ENCODE measurements around the gene GPD1L.

The GPD1L gene

DNA sequence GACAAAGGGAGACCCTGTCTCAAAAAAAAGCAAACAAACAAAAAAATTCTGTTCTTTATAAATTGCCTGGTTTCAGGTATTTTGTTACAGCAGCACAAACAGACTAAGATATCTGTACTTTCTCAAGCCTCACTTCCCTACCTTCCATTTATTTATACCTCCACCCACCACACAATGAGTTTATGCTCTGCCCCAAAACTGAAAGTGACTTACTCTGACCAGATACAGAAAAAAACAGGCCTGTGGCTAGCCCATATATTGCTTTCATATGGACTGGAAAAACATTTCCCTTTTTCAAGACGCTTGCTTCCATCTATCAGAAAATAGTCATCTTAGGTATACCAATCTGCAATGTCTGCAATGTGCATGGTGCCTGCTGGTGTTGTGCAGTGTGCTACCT, 8.7 kb upstream of the GPD1L start:
- H3K9ac ChIP-seq (ENCODE audit: low read depth, low read length, poor library complexity) = no peak overlapping the region
- peaks cover 6 to 7% of the 10 kb centered on the region in 2 donors for H3K9me3 ChIP-seq (replicated peaks in 1 of 2; ENCODE audit: control insufficient read depth in 2 of 2, insufficient read depth in 1 of 2, low read depth in 1 of 2, low read length in 2 of 2)
- no peak overlapping the region for H2AK5ac ChIP-seq (ENCODE audit: low read depth, low read length)
- no peak overlapping the region for H3K23ac ChIP-seq (ENCODE audit: low read depth, low read length, poor library complexity)
- H3K4me3 ChIP-seq (ENCODE audit: low read length in 2 of 2) = no peak overlapping the region
- no peaks in the 10 kb centered on the region for H3K4me1 ChIP-seq (ENCODE audit: control insufficient read depth in 2 of 2, insufficient read depth in 1 of 2, low read depth in 1 of 2, low read length in 2 of 2)
- H3K4me2 ChIP-seq (ENCODE audit: insufficient read depth, low read length, poor library complexity, severe bottlenecking) = no peak overlapping the region
- no peaks in the 10 kb centered on the region for H3K27me3 ChIP-seq (ENCODE audit: control insufficient read depth in 3 of 3, insufficient read depth in 3 of 3, low read depth in 1 of 3, low read length in 3 of 3)
- no peaks in the 10 kb centered on the region for H3K79me1 ChIP-seq (ENCODE audit: low read depth, low read length)
- no peak overlapping the region for H2BK12ac ChIP-seq (ENCODE audit: low read length)
- H3K27ac ChIP-seq (replicated peaks; ENCODE audit: low read length) = no peak overlapping the region
- no peak overlapping the region for H2AFZ ChIP-seq (ENCODE audit: low read length)
- H2BK15ac ChIP-seq (ENCODE audit: low read length) = no peak overlapping the region
- no peak overlapping the region for H3K18ac ChIP-seq (ENCODE audit: low read length)
- no peak overlapping the region for H4K91ac ChIP-seq (ENCODE audit: low read depth, low read length, poor library complexity)
- WGBS, 2 donors (ENCODE audit: extremely low coverage in 2 of 2, insufficient read length in 2 of 2, insufficient replicate concordance in 1 of 2) = no CpG with 5 or more reads among the region's 1 CpG
- no peak overlapping the region for H3K4ac ChIP-seq (ENCODE audit: low read length)
- H3K14ac ChIP-seq (ENCODE audit: low read length) = no peak overlapping the region
- H4K8ac ChIP-seq (ENCODE audit: low read depth, low read length) = no peak overlapping the region
- DNase-seq (ENCODE audit: low spot score) = no peak
- H3K36me3 ChIP-seq (replicated peaks in 1 of 2; ENCODE audit: control insufficient read depth in 2 of 2, insufficient read depth in 2 of 2, low read length in 2 of 2) = no peaks in the 10 kb centered on the region
- no peak overlapping the region for H2BK5ac ChIP-seq (ENCODE audit: low read length)
- no peak overlapping the region for H2BK120ac ChIP-seq (ENCODE audit: low read depth, low read length)

DNA sequence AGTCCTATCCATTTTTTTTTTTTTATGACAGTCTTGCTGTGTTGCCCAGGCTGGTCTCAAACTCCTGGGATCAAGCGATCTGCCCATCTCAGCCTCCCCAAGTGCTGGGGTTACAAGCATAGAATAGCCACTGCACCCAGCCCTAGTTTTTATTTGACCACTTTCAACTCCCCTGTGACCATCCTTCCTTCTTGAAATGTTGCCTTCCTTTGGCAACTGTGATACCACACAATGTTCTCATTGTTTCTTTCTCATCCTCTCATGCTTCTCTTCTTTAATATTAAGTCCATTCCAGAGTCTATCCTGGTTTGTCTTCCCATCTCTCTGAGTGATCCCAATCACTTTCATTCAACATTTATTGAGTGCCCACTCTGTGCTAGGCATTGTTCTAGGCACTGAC, 7.9 kb upstream of the GPD1L start:
- WGBS, 2 donors (ENCODE audit: extremely low coverage in 2 of 2, insufficient read length in 2 of 2, insufficient replicate concordance in 1 of 2) = no CpG with 5 or more reads among the region's 1 CpG
- H3K14ac ChIP-seq (ENCODE audit: low read length) = no peak overlapping the region
- no peaks in the 10 kb centered on the region for H3K4me1 ChIP-seq (ENCODE audit: control insufficient read depth in 2 of 2, insufficient read depth in 1 of 2, low read depth in 1 of 2, low read length in 2 of 2)
- no peak overlapping the region for H3K18ac ChIP-seq (ENCODE audit: low read length)
- no peak overlapping the region for H2AK5ac ChIP-seq (ENCODE audit: low read depth, low read length)
- no peaks in the 10 kb centered on the region for H3K36me3 ChIP-seq (replicated peaks in 1 of 2; ENCODE audit: control insufficient read depth in 2 of 2, insufficient read depth in 2 of 2, low read length in 2 of 2)
- no peak overlapping the region for H4K8ac ChIP-seq (ENCODE audit: low read depth, low read length)
- H2BK15ac ChIP-seq (ENCODE audit: low read length) = no peak overlapping the region
- no peak overlapping the region for H3K23ac ChIP-seq (ENCODE audit: low read depth, low read length, poor library complexity)
- no peaks in the 10 kb centered on the region for H3K79me1 ChIP-seq (ENCODE audit: low read depth, low read length)
- no peak overlapping the region for H3K9ac ChIP-seq (ENCODE audit: low read depth, low read length, poor library complexity)
- H2BK12ac ChIP-seq (ENCODE audit: low read length) = no peak overlapping the region
- H3K9me3 ChIP-seq (replicated peaks in 1 of 2; ENCODE audit: control insufficient read depth in 2 of 2, insufficient read depth in 1 of 2, low read depth in 1 of 2, low read length in 2 of 2) = peaks cover 6 to 7% of the 10 kb centered on the region in 2 donors
- H4K91ac ChIP-seq (ENCODE audit: low read depth, low read length, poor library complexity) = no peak overlapping the region
- no peak overlapping the region for H2BK120ac ChIP-seq (ENCODE audit: low read depth, low read length)
- H3K4me3 ChIP-seq (ENCODE audit: low read length in 2 of 2) = no peak overlapping the region
- H2BK5ac ChIP-seq (ENCODE audit: low read length) = no peak overlapping the region
- no peak overlapping the region for H3K27ac ChIP-seq (replicated peaks; ENCODE audit: low read length)
- DNase-seq (ENCODE audit: low spot score) = no peak
- no peak overlapping the region for H2AFZ ChIP-seq (ENCODE audit: low read length)
- no peak overlapping the region for H3K4ac ChIP-seq (ENCODE audit: low read length)
- H3K4me2 ChIP-seq (ENCODE audit: insufficient read depth, low read length, poor library complexity, severe bottlenecking) = no peak overlapping the region
- no peaks in the 10 kb centered on the region for H3K27me3 ChIP-seq (ENCODE audit: control insufficient read depth in 3 of 3, insufficient read depth in 3 of 3, low read depth in 1 of 3, low read length in 3 of 3)

DNA sequence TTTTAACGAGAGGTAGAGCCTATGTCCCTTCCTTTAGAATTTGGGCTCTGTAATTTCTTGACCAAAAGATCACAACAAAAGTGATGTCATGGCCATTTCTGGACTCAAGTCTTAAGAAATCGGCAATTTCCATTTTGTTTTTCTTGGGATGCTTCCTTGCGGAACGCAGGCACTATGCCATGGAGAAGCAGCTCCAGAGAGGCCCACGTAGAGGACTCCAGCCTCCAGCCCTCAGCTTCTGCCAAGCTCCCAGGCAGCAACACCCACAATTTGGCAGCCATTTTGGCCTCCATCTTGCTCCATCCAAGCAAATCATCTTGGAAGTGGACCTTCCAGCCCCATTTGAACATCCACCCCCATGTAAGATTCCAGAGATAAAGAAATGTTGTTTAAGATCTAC, 6.0 kb upstream of the GPD1L start:
- Histone ChIP-seq H3K23ac (ENCODE audit: low read depth, low read length, poor library complexity) (no peak overlapping the region), H4K91ac (ENCODE audit: low read depth, low read length, poor library complexity) (no peak overlapping the region), H2BK12ac (ENCODE audit: low read length) (no peak overlapping the region), H2AFZ (ENCODE audit: low read length) (no peak overlapping the region), H4K8ac (ENCODE audit: low read depth, low read length) (no peak overlapping the region), H2BK15ac (ENCODE audit: low read length) (no peak overlapping the region), H2BK5ac (ENCODE audit: low read length) (no peak overlapping the region), H3K36me3 (replicated peaks in 1 of 2; ENCODE audit: control insufficient read depth in 2 of 2, insufficient read depth in 2 of 2, low read length in 2 of 2) (no peaks in the 10 kb centered on the region), H2BK120ac (ENCODE audit: low read depth, low read length) (no peak overlapping the region), H3K14ac (ENCODE audit: low read length) (no peak overlapping the region), H3K79me1 (ENCODE audit: low read depth, low read length) (no peaks in the 10 kb centered on the region), H3K4me2 (ENCODE audit: insufficient read depth, low read length, poor library complexity, severe bottlenecking) (no peak overlapping the region), H3K9me3 (replicated peaks in 1 of 2; ENCODE audit: control insufficient read depth in 2 of 2, insufficient read depth in 1 of 2, low read depth in 1 of 2, low read length in 2 of 2) (peaks cover 6 to 7% of the 10 kb centered on the region in 2 donors), H3K27ac (replicated peaks; ENCODE audit: low read length) (no peak overlapping the region), H3K4ac (ENCODE audit: low read length) (no peak overlapping the region), H3K4me1 (ENCODE audit: control insufficient read depth in 2 of 2, insufficient read depth in 1 of 2, low read depth in 1 of 2, low read length in 2 of 2) (no peaks in the 10 kb centered on the region), H3K27me3 (ENCODE audit: control insufficient read depth in 3 of 3, insufficient read depth in 3 of 3, low read depth in 1 of 3, low read length in 3 of 3) (no peaks in the 10 kb centered on the region), H3K4me3 (ENCODE audit: low read length in 2 of 2) (no peak overlapping the region), H2AK5ac (ENCODE audit: low read depth, low read length) (no peak overlapping the region), H3K18ac (ENCODE audit: low read length) (no peak overlapping the region), H3K9ac (ENCODE audit: low read depth, low read length, poor library complexity) (no peak overlapping the region)
- WGBS, 2 donors (ENCODE audit: extremely low coverage in 2 of 2, insufficient read length in 2 of 2, insufficient replicate concordance in 1 of 2) = no CpG with 5 or more reads among the region's 5 CpGs
- no peak for DNase-seq (ENCODE audit: low spot score)

DNA sequence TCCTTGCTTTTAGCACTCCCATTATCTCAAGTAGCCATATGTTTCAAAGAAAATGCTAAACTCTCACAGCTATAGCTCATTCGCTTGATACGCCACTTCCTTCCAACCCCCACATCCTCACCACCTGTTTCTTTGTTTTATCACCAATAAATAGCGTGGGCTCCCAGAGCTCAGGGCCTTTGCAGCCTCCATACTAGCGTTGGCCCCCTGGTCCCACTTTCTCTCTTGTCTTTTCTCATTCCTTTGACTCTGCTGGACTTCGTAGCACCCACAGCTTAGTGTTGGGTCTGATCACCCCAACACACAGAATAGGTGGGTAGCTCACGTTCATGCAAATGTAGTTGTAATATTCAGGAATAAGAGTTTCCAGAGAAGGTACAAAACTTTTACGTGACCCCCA, 4.1 kb upstream of the GPD1L start:
- no peak overlapping the region for H3K27ac ChIP-seq (replicated peaks; ENCODE audit: low read length)
- no peak overlapping the region for H2AFZ ChIP-seq (ENCODE audit: low read length)
- DNase-seq (ENCODE audit: low spot score) = no peak
- no peak overlapping the region for H3K4ac ChIP-seq (ENCODE audit: low read length)
- H2AK5ac ChIP-seq (ENCODE audit: low read depth, low read length) = no peak overlapping the region
- no peak overlapping the region for H2BK5ac ChIP-seq (ENCODE audit: low read length)
- no peak overlapping the region for H3K9ac ChIP-seq (ENCODE audit: low read depth, low read length, poor library complexity)
- no peaks in the 10 kb centered on the region for H3K79me1 ChIP-seq (ENCODE audit: low read depth, low read length)
- H3K36me3 ChIP-seq (replicated peaks in 1 of 2; ENCODE audit: control insufficient read depth in 2 of 2, insufficient read depth in 2 of 2, low read length in 2 of 2) = no peaks in the 10 kb centered on the region
- no peak overlapping the region for H2BK15ac ChIP-seq (ENCODE audit: low read length)
- H3K23ac ChIP-seq (ENCODE audit: low read depth, low read length, poor library complexity) = no peak overlapping the region
- no peak overlapping the region for H4K91ac ChIP-seq (ENCODE audit: low read depth, low read length, poor library complexity)
- no peak overlapping the region for H3K4me3 ChIP-seq (ENCODE audit: low read length in 2 of 2)
- H3K9me3 ChIP-seq (replicated peaks in 1 of 2; ENCODE audit: control insufficient read depth in 2 of 2, insufficient read depth in 1 of 2, low read depth in 1 of 2, low read length in 2 of 2) = peaks cover 6 to 7% of the 10 kb centered on the region in 2 donors
- peaks cover 3% of the 10 kb centered on the region in 2 donors for H3K4me1 ChIP-seq (ENCODE audit: control insufficient read depth in 2 of 2, insufficient read depth in 1 of 2, low read depth in 1 of 2, low read length in 2 of 2)
- no peak overlapping the region for H3K4me2 ChIP-seq (ENCODE audit: insufficient read depth, low read length, poor library complexity, severe bottlenecking)
- no peak overlapping the region for H3K14ac ChIP-seq (ENCODE audit: low read length)
- no peak overlapping the region for H3K18ac ChIP-seq (ENCODE audit: low read length)
- no peak overlapping the region for H4K8ac ChIP-seq (ENCODE audit: low read depth, low read length)
- peaks cover 0 to 7% (median 7%) of the 10 kb centered on the region in 3 experiments for H3K27me3 ChIP-seq (ENCODE audit: control insufficient read depth in 3 of 3, insufficient read depth in 3 of 3, low read depth in 1 of 3, low read length in 3 of 3)
- WGBS, 2 donors (ENCODE audit: extremely low coverage in 2 of 2, insufficient read length in 2 of 2, insufficient replicate concordance in 1 of 2) = no CpG with 5 or more reads among the region's 7 CpGs
- no peak overlapping the region for H2BK120ac ChIP-seq (ENCODE audit: low read depth, low read length)
- H2BK12ac ChIP-seq (ENCODE audit: low read length) = no peak overlapping the region
